Endothelial cell of umbilical vein (primary cell): ENCODE data around the gene LTO1. TPM values are rescaled to one million over a fixed set of nuclear protein-coding genes. Genes with fewer than 3 reads are reported as not detected.

Experiments used
- BruUV-seq: library from RNA; stranded (reverse); fragments of 400-500 nt; replicated peaks from 2 replicates; lab custom pipeline; 2021; lab: Mats Ljungman, UMichigan
- CTCF ChIA-PET: fragments of 300-600, 350-600 bp; sonication (Branson Sonifier 250); formaldehyde crosslinking; loops from one replicate; lab custom pipeline; 2021; ENCODE audit warnings: antibody characterized with exemption, inconsistent platforms; lab: Charles Lee
- POLR2A ChIA-PET: fragments of 300-600, 350-600 bp; sonication (Branson Sonifier 250); formaldehyde crosslinking; loops from one replicate; lab custom pipeline; 2021; ENCODE audit warnings: antibody characterized with exemption, inconsistent platforms; lab: Charles Lee
- DNase-seq: peaks from one replicate; pipeline ENCODE4 v3.0.0-alpha.2; 2011; ENCODE audit warnings: low read depth, low spot score
- FAIRE-seq: peaks from 2 replicates; lab custom pipeline; 2011; peaks lifted over from hg19 to GRCh38; lab: Jason Lieb, UNC
- H2AFZ ChIP-seq: 2 replicates; pipeline ENCODE4 v1.6.0; 2012; ENCODE audit warnings: low read depth, low read length, control low read depth, inconsistent platforms
- H3K27ac ChIP-seq: 2 replicates; pipeline ENCODE4 v1.5.1; 2011; ENCODE audit warnings: low read depth, mild to moderate bottlenecking, control low read depth, low read length, moderate library complexity; ENCODE audit not compliant: insufficient read depth
- H3K27me3 ChIP-seq, 2 experiments: 2 replicates each; pipeline versions ENCODE4 v1.6.0 to v1.6.1; 2011; ENCODE audit warnings: low read length in 2 of 2, mixed read lengths in 1 of 2; ENCODE audit not compliant: control insufficient read depth in 2 of 2, insufficient read depth in 2 of 2
- H3K36me3 ChIP-seq, 2 experiments: 2 replicates in 1 of 2; 3 replicates in 1 of 2; pipeline ENCODE4 v1.5.1; 2011; ENCODE audit warnings: low read length in 2 of 2, mild to moderate bottlenecking in 1 of 2, moderate library complexity in 1 of 2; ENCODE audit not compliant: control insufficient read depth in 2 of 2, insufficient read depth in 2 of 2; ENCODE audit errors: extremely low read depth in 1 of 2
- H3K4me1 ChIP-seq: 3 replicates; pipeline ENCODE4 v1.5.1; 2011; ENCODE audit warnings: mild to moderate bottlenecking, low read length; ENCODE audit not compliant: control insufficient read depth, insufficient read depth; ENCODE audit errors: extremely low read depth
- H3K4me2 ChIP-seq: 2 replicates; pipeline ENCODE4 v1.6.1; 2011; ENCODE audit warnings: low read length, control low read depth, mixed read lengths; ENCODE audit not compliant: insufficient read depth
- H3K4me3 ChIP-seq, 3 experiments: fragments of 200-600 bp in 1 of 3; sonication (generic), shearing (Covaris generic) in 1 of 3; replicated peaks in 1 of 3; 2 replicates each; pipeline ENCODE4 v1.5.1; 2011 to 2016; ENCODE audit warnings: control low read depth in 3 of 3, low read length in 3 of 3, mild to moderate bottlenecking in 2 of 3, inconsistent platforms in 1 of 3, low read depth in 1 of 3, moderate library complexity in 1 of 3; ENCODE audit not compliant: insufficient read depth in 1 of 3
- H3K79me2 ChIP-seq: 2 replicates; pipeline ENCODE4 v1.6.0; 2012; ENCODE audit warnings: low read length, inconsistent platforms; ENCODE audit not compliant: control insufficient read depth, insufficient read depth
- H3K9ac ChIP-seq: replicated peaks from 2 replicates; pipeline ENCODE3; 2011; ENCODE audit warnings: low read length, control low read depth; ENCODE audit not compliant: insufficient read depth; ENCODE audit errors: extremely low read depth
- H3K9me1 ChIP-seq: replicated peaks from 3 replicates; pipeline ENCODE4 v1.6.0; 2011; ENCODE audit warnings: mild to moderate bottlenecking, low read length; ENCODE audit not compliant: control insufficient read depth, insufficient read depth; ENCODE audit errors: extremely low read depth
- H3K9me3 ChIP-seq: replicated peaks from 2 replicates; pipeline ENCODE4 v1.5.1; 2012; ENCODE audit warnings: low read length, inconsistent platforms; ENCODE audit not compliant: control insufficient read depth, insufficient read depth
- H4K20me1 ChIP-seq: replicated peaks from 2 replicates; pipeline ENCODE3; 2011; ENCODE audit warnings: mild to moderate bottlenecking, low read length; ENCODE audit not compliant: control insufficient read depth, insufficient read depth; ENCODE audit errors: extremely low read depth
- CTCF ChIP-seq, 2 donors: IDR thresholded peaks; 1 replicate in 1 of 2; 2 replicates in 1 of 2; pipeline ENCODE4 v1.5.1; 2011; ENCODE audit warnings: low read length in 2 of 2, mild to moderate bottlenecking in 2 of 2, moderate library complexity in 2 of 2, control low read depth in 1 of 2, inconsistent platforms in 1 of 2, low read depth in 1 of 2; ENCODE audit not compliant: insufficient read depth in 1 of 2; ENCODE audit errors: extremely low read depth in 1 of 2
- FOS ChIP-seq: IDR thresholded peaks from 2 replicates; pipeline ENCODE4 v1.6.1; 2011; ENCODE audit warnings: mild to moderate bottlenecking, low read length, moderate library complexity, borderline replicate concordance; ENCODE audit not compliant: insufficient read depth
- MAX ChIP-seq: IDR thresholded peaks from 2 replicates; pipeline ENCODE4 v1.6.1; 2011; ENCODE audit not compliant: insufficient read depth, insufficient read length
- MYC ChIP-seq: IDR thresholded peaks from one replicate; pipeline ENCODE4 v1.6.1; 2011; ENCODE audit warnings: mild to moderate bottlenecking, low read depth, low read length
- dilution Hi-C: fragments of 300-500 bp; cut with MboI; formaldehyde crosslinking; loops from one replicate; pipeline ENCODE4 v1.15.0; 2019; ENCODE audit warnings: low sequenced_read_pairs; ENCODE audit not compliant: extremely low pct_ligation_motif_present
- intact Hi-C: fragments of 100-400 bp; cut with micrococcal nuclease; formaldehyde crosslinking; loops from one replicate; pipeline ENCODE4 v1.10.0; 2022
- polyA plus RNA-seq, 4 experiments: library from polyadenylated mRNA; depleted of rRNA in 3 of 4; stranded (reverse) in 3 of 4; unstranded in 1 of 4; fragments of >200 nt; gene quantifications; 2 replicates each; pipeline versions ENCODE4 v1.2.1 to v1.2.3, GENCODE V29; 2011 to 2012; ENCODE audit warnings: missing spikeins in 1 of 4
- total RNA-seq: library from RNA; stranded (reverse); gene quantifications from 2 replicates; pipeline ENCODE4 v1.2.3, GENCODE V29; 2021

LTO1 gene
- total and polyA plus RNA-seq, 2 donors (not counting 3 experiments of a cell fraction or from before 2014, with no cell fraction given) = 26.8 to 30.9 TPM

GRCh38 chr11:69718912-69719311 is 43.8 kb upstream of the LTO1 start:
- H2AFZ ChIP-seq = no peak overlapping the region
- no peak overlapping the region for H3K4me2 ChIP-seq
- H3K27ac ChIP-seq = no peak overlapping the region
- ChIA-PET POLR2A (no interaction called here), CTCF (interaction anchor here (0.9 to 3.8 kb wide), 5 partner anchors 9 to 477 kb away, joined by 3 to 20 read pairs (median 5); no protein-coding TSS in a partner anchor)
- H3K9me3 ChIP-seq = no peaks in the 10 kb centered on the region
- H3K27me3 ChIP-seq = peaks cover 22 to 24% of the 10 kb centered on the region in 2 experiments
- H3K9ac ChIP-seq = no peak overlapping the region
- H3K4me3 ChIP-seq = no peak overlapping the region
- H3K79me2 ChIP-seq = no peaks in the 10 kb centered on the region
- no peaks in the 10 kb centered on the region for H3K9me1 ChIP-seq
- dilution Hi-C loops (no loop called here), intact Hi-C loops (loop anchor here (10.0 kb wide), 1 partner anchor 476 kb away; no protein-coding TSS in a partner anchor)
- no peaks in the 10 kb centered on the region for H4K20me1 ChIP-seq
- FAIRE-seq = no peak
- TF ChIP-seq FOS (no peak), MYC (no peak)
- no peaks in the 10 kb centered on the region for H3K36me3 ChIP-seq
- no TSS peak for BruUV-seq
- no peak for DNase-seq
- no peaks in the 10 kb centered on the region for H3K4me1 ChIP-seq

- Histone ChIP-seq H4K20me1 (no peaks in the 10 kb centered on the region), H3K79me2 (no peaks in the 10 kb centered on the region), H3K9ac (no peak overlapping the region), H3K4me1 (no peaks in the 10 kb centered on the region), H3K9me3 (no peaks in the 10 kb centered on the region), H3K4me2 (no peak overlapping the region), H3K36me3 (no peaks in the 10 kb centered on the region), H3K27ac (no peak overlapping the region), H2AFZ (no peak overlapping the region), H3K4me3 (no peak overlapping the region), H3K9me1 (no peaks in the 10 kb centered on the region), H3K27me3 (peaks cover 22 to 24% of the 10 kb centered on the region in 2 experiments)
- dilution Hi-C loops = no loop called here
- FAIRE-seq (peak; percentile 31), DNase-seq (peak; percentile 14)
- TF ChIP-seq MAX (no peak), CTCF (IDR thresholded peaks at IDR 0.05; ENCODE audit: extremely low read depth in 1 of 2, insufficient read depth in 1 of 2, low read depth in 1 of 2, low read length in 2 of 2) (peak; percentile 49 to 64)
- ChIA-PET POLR2A (interaction anchor here (0.6 kb wide), 1 partner anchor 1162 kb away, joined by 4 read pairs; no protein-coding TSS in a partner anchor), CTCF (interaction anchor here (0.9 to 3.8 kb wide), 9 partner anchors 9 to 478 kb away, joined by 3 to 20 read pairs (median 4); no protein-coding TSS in a partner anchor)
- intact Hi-C loops = loop anchor here (10.0 kb wide), 1 partner anchor 477 kb away; no protein-coding TSS in a partner anchor
- no TSS peak for BruUV-seq
Observed at GRCh38 chr11:69718147-69718546, 43.0 kb upstream of the LTO1 start.
